GM13977 (cell line): ENCODE results near the gene PGAM4.
"Not testable (repeated sequence)": the region's sequence is repeated elsewhere in the genome, so short reads cannot be mapped to it uniquely, and the experiment has no call there.

Experiments
- DNase-seq: peaks from one replicate; pipeline ENCODE4 v3.0.0; 2012; ENCODE audit warnings: low spot score
- CTCF ChIP-seq: IDR thresholded peaks from 2 replicates; pipeline ENCODE4 v1.5.1; 2012; ENCODE audit warnings: mild to moderate bottlenecking, control low read depth; ENCODE audit not compliant: insufficient read depth; ENCODE audit errors: extremely low read depth, missing control alignments
- in situ Hi-C: fragments of 300-500 bp; cut with MboI; formaldehyde crosslinking; loops from one replicate; pipeline ENCODE4 v1.12.0; 2022; ENCODE audit warnings: low sequenced_read_pairs, low pct_unique_long_range_greater_than_20kb, mixed read lengths, inconsistent platforms; ENCODE audit not compliant: unreplicated experiment

PGAM4 gene

GRCh38 chrX:77937291-77937690 lies 32.1 kb downstream of the PGAM4 start:
- DNase-seq = no peak
- no peak for TF ChIP-seq CTCF
- in situ Hi-C loops = no loop called here

GRCh38 chrX:77936299-77936698 lies 33.1 kb downstream of the PGAM4 start:
- no peak for TF ChIP-seq CTCF
- DNase-seq = no peak
- in situ Hi-C loops = no loop called here

GRCh38 chrX:77935886-77936285 lies 33.6 kb downstream of the PGAM4 start:
- in situ Hi-C loops = no loop called here
- TF ChIP-seq CTCF = no peak
- no peak for DNase-seq

GRCh38 chrX:77930581-77930980 lies 38.9 kb downstream of the PGAM4 start:
- no peak for TF ChIP-seq CTCF
- in situ Hi-C loops = no loop called here

GRCh38 chrX:77925764-77926163 lies 43.7 kb downstream of the PGAM4 start:
- DNase-seq = no peak
- in situ Hi-C loops = no loop called here
- TF ChIP-seq CTCF = no peak

More at GRCh38 chrX:77930581-77930980, 38.9 kb downstream of the PGAM4 start:
- DNase-seq = no peak

- in situ Hi-C loops = no loop called here
- TF ChIP-seq CTCF = no peak
- no peak for DNase-seq
These were observed 45.0 kb downstream of the PGAM4 start for GRCh38 chrX:77924320-77924859.

GRCh38 chrX:77922787-77923186 lies 46.7 kb downstream of the PGAM4 start:
- in situ Hi-C loops = no loop called here
- DNase-seq = no peak
- TF ChIP-seq CTCF = no peak

- DNase-seq, in situ Hi-C loops: not testable (repeated sequence)
These were observed 50.1 kb downstream of the PGAM4 start for GRCh38 chrX:77919370-77919769.
